ENCODE results near the gene RARB. TPM values are rescaled to one million over a fixed set of nuclear protein-coding genes. Genes with fewer than 3 reads are reported as not detected.
A peak's percentile ranks its signal among the peaks of the same experiment; 100 is the strongest.

The RARB gene
- total RNA-seq, result 10 to 100 TPM in 1 of 4 donors, 1 to 10 TPM in 3; 2.6 to 11.2 (median 3.4) TPM

DNA sequence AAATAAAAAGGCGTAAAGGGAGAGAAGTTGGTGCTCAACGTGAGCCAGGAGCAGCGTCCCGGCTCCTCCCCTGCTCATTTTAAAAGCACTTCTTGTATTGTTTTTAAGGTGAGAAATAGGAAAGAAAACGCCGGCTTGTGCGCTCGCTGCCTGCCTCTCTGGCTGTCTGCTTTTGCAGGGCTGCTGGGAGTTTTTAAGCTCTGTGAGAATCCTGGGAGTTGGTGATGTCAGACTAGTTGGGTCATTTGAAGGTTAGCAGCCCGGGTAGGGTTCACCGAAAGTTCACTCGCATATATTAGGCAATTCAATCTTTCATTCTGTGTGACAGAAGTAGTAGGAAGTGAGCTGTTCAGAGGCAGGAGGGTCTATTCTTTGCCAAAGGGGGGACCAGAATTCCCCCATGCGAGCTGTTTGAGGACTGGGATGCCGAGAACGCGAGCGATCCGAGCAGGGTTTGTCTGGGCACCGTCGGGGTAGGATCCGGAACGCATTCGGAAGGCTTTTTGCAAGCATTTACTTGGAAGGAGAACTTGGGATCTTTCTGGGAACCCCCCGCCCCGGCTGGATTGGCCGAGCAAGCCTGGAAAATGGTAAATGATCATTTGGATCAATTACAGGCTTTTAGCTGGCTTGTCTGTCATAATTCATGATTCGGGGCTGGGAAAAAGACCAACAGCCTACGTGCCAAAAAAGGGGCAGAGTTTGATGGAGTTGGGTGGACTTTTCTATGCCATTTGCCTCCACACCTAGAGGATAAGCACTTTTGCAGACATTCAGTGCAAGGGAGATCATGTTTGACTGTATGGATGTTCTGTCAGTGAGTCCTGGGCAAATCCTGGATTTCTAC lies at the start of gene RARB:
Gene RARB (plus strand): TSS at position 322 of the 847 bp plus-strand sequence. CDS start 469 bp downstream, at position 791.
- no peak for DNase-seq (ENCODE audit: low spot score)
- TF ChIP-seq, protein P1, sequence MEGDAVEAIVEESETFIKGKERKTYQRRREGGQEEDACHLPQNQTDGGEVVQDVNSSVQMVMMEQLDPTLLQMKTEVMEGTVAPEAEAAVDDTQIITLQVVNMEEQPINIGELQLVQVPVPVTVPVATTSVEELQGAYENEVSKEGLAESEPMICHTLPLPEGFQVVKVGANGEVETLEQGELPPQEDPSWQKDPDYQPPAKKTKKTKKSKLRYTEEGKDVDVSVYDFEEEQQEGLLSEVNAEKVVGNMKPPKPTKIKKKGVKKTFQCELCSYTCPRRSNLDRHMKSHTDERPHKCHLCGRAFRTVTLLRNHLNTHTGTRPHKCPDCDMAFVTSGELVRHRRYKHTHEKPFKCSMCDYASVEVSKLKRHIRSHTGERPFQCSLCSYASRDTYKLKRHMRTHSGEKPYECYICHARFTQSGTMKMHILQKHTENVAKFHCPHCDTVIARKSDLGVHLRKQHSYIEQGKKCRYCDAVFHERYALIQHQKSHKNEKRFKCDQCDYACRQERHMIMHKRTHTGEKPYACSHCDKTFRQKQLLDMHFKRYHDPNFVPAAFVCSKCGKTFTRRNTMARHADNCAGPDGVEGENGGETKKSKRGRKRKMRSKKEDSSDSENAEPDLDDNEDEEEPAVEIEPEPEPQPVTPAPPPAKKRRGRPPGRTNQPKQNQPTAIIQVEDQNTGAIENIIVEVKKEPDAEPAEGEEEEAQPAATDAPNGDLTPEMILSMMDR (IDR thresholded peaks at IDR 0.05), result no peak
- peak; percentile 89 for ATAC-seq (ENCODE audit: low FRiP score)

DNA sequence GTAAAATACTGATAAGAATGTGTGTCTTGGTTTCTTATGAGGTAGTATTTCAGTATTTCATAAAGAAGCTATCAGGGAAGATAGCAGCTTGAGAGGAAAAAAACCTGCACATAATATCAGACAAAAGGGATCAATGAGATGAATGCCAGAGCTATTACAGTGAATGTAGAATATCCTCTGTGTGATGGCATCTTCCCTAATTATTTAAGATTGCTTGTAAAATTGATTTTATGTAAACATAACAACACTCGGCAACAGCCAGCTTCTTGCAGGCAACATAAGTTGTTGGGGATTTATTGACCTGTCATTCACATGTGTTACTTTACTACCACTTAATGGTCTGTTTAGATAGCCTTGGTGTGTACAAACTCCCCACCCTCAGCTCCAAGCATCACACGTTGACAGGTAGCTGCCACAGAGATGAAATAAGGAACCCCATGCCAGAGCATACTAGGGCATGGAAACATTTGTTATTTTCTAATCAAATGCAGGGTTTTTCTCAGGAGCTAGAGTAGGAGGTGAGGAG lies 49.2 kb upstream of the RARB start:
- DNase-seq (ENCODE audit: low spot score), result no peak
- ATAC-seq (ENCODE audit: low FRiP score), result no peak
- TF ChIP-seq, protein P1 (IDR thresholded peaks at IDR 0.05), result no peak

DNA sequence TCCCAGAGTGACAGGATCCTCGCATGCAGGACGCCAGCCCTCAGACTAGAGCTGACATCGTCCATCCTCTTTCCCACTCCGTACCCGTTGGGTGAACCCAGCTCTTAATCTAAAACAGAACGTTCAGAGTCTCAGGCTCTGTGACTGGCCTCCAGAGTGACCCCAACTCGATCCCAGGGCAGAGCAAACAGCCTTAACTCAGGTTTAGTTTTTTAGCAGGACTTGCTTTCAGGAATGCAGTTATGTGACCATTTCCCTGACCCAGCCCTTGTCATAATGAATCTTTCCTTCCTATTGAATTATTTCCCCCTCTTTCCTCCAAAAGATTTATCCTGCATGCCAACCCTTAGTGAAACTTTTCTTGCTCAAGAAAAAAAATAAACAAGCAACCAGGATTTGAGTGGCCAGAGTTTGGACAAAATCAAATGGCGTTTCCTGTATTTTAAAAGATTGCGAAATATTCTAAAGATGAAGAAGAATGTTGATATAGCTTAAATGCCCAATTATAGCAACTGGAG lies 47.8 kb upstream of the RARB start:
- ATAC-seq (ENCODE audit: low FRiP score) (no peak), DNase-seq (ENCODE audit: low spot score) (no peak)
- TF ChIP-seq, protein P1 (IDR thresholded peaks at IDR 0.05), result no peak

DNA sequence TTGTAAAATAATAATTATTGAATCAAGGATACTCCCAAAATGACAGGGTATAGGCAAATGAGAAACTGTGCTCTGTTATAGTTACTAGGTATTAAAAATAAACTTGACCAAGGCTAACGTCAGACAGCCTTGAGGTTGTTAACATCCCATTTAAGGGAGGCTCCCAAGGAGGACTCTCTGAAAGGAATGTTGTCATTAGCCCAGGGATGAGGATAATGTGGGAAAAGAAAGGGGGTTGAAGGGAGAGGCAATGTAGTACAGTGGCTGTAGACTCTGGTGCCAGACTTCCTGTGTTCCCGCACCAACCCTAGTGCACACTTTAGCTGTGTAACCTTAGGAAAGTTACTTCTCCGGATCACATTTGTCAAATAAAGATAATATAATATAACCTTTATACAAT lies 47.0 kb upstream of the RARB start:
- DNase-seq (ENCODE audit: low spot score) (no peak), ATAC-seq (ENCODE audit: low FRiP score) (no peak)
- TF ChIP-seq, protein P1 (IDR thresholded peaks at IDR 0.05), result no peak

DNA sequence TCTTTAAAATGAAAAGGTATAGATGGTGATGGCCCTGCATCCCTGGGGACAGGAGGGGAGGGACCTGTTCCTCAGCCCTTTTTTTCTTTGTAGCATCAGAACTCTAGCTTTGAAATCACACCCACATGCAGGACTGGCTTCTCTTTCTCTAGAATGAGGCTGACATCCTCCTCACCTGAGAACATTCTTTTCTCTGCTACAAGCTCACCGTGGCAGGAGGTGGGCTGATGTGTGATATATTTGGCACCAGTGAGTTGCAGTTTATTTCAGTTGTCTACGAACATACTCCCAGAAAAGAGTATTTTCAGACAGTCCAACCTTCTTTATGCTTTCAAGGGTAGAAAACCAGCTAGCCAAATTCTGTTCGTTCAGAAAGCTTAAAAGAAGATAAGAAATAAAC lies 43.6 kb upstream of the RARB start:
- DNase-seq (ENCODE audit: low spot score), result no peak
- no peak for ATAC-seq (ENCODE audit: low FRiP score)
- TF ChIP-seq, protein P1 (IDR thresholded peaks at IDR 0.05), result no peak

DNA sequence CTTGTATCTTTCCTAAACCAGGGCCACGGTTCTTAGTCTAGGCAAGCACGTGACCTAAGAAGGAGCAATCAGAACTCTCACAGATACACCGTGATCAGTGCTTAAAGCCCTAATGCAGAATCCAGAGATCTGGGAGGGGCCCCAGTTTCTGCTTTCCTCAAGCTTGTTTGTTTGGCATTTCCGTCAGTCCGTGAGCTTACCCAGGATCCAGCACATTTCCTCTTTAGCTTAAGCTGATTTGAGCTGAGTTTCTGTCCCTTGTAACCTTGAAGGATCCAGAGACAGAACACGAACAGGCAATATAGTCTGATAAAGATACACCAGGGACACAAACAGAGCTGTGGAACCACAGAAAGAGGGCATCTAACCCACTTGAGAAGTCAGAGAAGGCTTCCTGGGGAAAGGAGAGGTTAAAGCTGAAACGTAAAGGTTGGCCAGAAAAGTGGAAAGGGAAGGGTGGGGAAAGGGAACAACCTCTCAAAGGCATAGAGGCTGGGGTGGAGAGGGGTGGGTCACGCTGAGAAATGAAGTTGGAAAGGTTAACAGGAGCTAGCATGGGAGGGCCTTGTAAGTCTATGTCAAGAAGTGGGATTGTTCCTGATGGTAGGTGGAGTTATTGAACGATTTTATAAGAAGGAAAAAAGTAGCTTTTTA lies 42.1 kb upstream of the RARB start:
- no peak for DNase-seq (ENCODE audit: low spot score)
- TF ChIP-seq, protein P1 (IDR thresholded peaks at IDR 0.05), result no peak
- no peak for ATAC-seq (ENCODE audit: low FRiP score)
